ENCODE measurements around the gene TOM1L2. TPM values are rescaled to one million over a fixed set of nuclear protein-coding genes. Genes with fewer than 3 reads are reported as not detected.

The TOM1L2 gene
- total RNA-seq, 1 experiment from 2014 or later: 24.1 TPM

DNA sequence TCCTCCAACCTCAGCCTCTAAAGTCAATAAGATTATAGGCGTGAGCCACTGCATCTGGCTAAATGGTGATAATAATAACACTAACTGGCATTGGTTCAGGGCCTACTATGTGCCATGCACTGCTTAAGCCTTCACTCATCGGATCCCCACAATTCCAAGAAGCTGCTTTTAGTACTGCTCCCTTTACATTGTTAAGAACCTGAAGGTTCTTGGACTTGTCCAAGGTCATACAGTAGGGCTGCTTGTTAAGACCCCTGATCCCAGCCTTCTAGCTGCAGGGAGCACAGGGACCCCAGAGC is 142.0 kb downstream of the TOM1L2 start:
- H3K36me3 ChIP-seq (ENCODE audit: control insufficient read depth in 1 of 2, insufficient read depth in 2 of 2, low read length in 2 of 2): peaks cover 3 to 35% of the 10 kb centered on the region in 2 experiments; a peak in 2 of 4 replicates
- peaks cover 66 to 87% of the 10 kb centered on the region in 2 experiments for H3K4me1 ChIP-seq (ENCODE audit: control insufficient read depth in 1 of 2, insufficient read depth in 2 of 2, low read length in 2 of 2)
- peak overlapping the region; percentile 48; the same call in 1 of the 2 replicates for H3K27ac ChIP-seq (ENCODE audit: low read depth, low read length)
- RAD21 ChIA-PET (ENCODE audit: low non-redundant PET in 1 of 2, low total read pairs in 2 of 2, uncharacterized antibody in 2 of 2, unreplicated experiment in 2 of 2): no interaction called here
- no peak for ATAC-seq
- no peak for TF ChIP-seq SP1 (IDR thresholded peaks at IDR 0.05; ENCODE audit: low read depth)
- POLR2A ChIA-PET: no interaction called here
- no peak for DNase-seq (ENCODE audit: low read depth, low spot score)
- H3K9me3 ChIP-seq (ENCODE audit: control insufficient read depth in 1 of 2, insufficient read depth in 1 of 2, low read depth in 1 of 2, low read length in 2 of 2): no peaks in the 10 kb centered on the region
- no peaks in the 10 kb centered on the region for H3K27me3 ChIP-seq (ENCODE audit: insufficient read depth, low read length)
- CTCF ChIA-PET: no interaction called here
- intact Hi-C loops (cut with micrococcal nuclease): loop anchor here (10.0 kb wide), 1 partner anchor 145 kb away; the partner anchor contains the start of gene RAI1
- no peak overlapping the region for H3K4me2 ChIP-seq (ENCODE audit: low read length)
- H3K79me2 ChIP-seq (ENCODE audit: insufficient read depth, low read length): peaks cover 97% of the 10 kb centered on the region
- H3K9ac ChIP-seq (ENCODE audit: low read length): no peak overlapping the region
- BruUV-seq (replicated peaks): no TSS peak
- no peaks in the 10 kb centered on the region for H3K9me2 ChIP-seq (ENCODE audit: insufficient read depth)
- H2AFZ ChIP-seq (ENCODE audit: low read depth, low read length, poor library complexity, severe bottlenecking): no peak overlapping the region
- no peaks in the 10 kb centered on the region for H4K20me1 ChIP-seq (ENCODE audit: insufficient read depth)
- H3K4me3 ChIP-seq (replicated peaks in 1 of 2; ENCODE audit: low read depth in 1 of 2, low read length in 2 of 2): no peak overlapping the region

DNA sequence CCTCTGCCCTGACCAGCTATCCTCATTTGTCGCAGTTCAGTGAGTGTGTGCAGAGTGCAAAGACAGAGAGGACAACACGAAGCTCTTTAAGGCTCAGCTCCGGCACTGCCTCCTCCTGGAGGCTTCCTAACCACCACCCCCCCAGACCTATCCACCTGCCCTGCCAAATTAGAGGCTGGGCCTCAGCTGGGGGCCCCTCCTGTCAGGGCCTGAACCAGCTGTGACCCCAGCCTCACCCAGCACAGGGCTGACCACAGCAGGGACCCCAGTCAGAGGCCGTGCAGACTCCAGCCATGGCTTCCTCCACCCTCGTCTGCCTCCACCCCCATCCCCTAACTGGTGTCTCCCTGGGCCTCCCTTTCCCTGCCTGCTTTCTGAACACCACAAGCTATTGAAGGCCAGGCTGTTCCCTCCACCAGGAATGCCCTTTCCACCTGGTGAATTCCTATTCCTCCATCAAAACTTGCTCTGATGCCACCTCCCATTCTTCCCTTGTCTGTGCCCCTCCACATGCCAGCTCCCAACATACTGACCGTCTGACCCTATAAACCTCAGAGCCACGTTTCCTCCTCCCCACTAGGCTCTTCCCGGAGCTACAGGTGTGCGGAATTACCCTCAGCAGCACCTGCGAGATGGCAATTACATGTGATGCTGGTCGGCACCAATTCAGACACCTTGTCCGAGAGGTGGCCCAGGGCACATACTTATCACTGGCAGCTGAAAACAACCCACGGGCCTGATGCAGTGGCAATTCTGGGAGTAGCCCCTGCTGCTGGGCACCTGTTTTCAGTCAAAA is 144.2 kb downstream of the TOM1L2 start:
- Histone ChIP-seq H3K4me1 (ENCODE audit: control insufficient read depth in 1 of 2, insufficient read depth in 2 of 2, low read length in 2 of 2) (peaks cover 67 to 90% of the 10 kb centered on the region in 2 experiments), H3K4me3 (replicated peaks in 1 of 2; ENCODE audit: low read depth in 1 of 2, low read length in 2 of 2) (no peak overlapping the region), H3K36me3 (ENCODE audit: control insufficient read depth in 1 of 2, insufficient read depth in 2 of 2, low read length in 2 of 2) (peaks cover 3 to 19% of the 10 kb centered on the region in 2 experiments; a peak in 2 of 4 replicates), H3K9me3 (ENCODE audit: control insufficient read depth in 1 of 2, insufficient read depth in 1 of 2, low read depth in 1 of 2, low read length in 2 of 2) (no peaks in the 10 kb centered on the region), H3K9me2 (ENCODE audit: insufficient read depth) (no peaks in the 10 kb centered on the region), H2AFZ (ENCODE audit: low read depth, low read length, poor library complexity, severe bottlenecking) (no peak overlapping the region), H4K20me1 (ENCODE audit: insufficient read depth) (no peaks in the 10 kb centered on the region), H3K27me3 (ENCODE audit: insufficient read depth, low read length) (no peaks in the 10 kb centered on the region), H3K79me2 (ENCODE audit: insufficient read depth, low read length) (peaks cover 96% of the 10 kb centered on the region), H3K4me2 (ENCODE audit: low read length) (no peak overlapping the region), H3K9ac (ENCODE audit: low read length) (no peak overlapping the region; the same call in 1 of the 2 replicates), H3K27ac (ENCODE audit: low read depth, low read length) (peak overlapping the region; percentile 98)
- CTCF ChIA-PET: interaction anchor here (1.3 to 2.0 kb wide), 2 partner anchors 8 to 10 kb away, joined by 4 to 7 read pairs; partner anchors contain the start of gene SREBF1
- no TSS peak for BruUV-seq (replicated peaks)
- RAD21 ChIA-PET (ENCODE audit: low non-redundant PET in 1 of 2, low total read pairs in 2 of 2, uncharacterized antibody in 2 of 2, unreplicated experiment in 2 of 2): no interaction called here
- TF ChIP-seq YY1 (IDR thresholded peaks at IDR 0.05; ENCODE audit: extremely low read depth, insufficient replicate concordance, low read depth, low read length) (no peak), ZFX (IDR thresholded peaks at IDR 0.05) (0 out of 2 replicates have a peak, but pooled peaks have one; percentile 2), POLR2AphosphoS5 (IDR thresholded peaks at IDR 0.05; ENCODE audit: low read depth, low read length) (peak; percentile 21; the same call in 1 of the 2 replicates), ZNF274 (IDR thresholded peaks at IDR 0.05; ENCODE audit: low read depth, low read length) (no peak)
- TF ChIP-seq, protein P1, sequence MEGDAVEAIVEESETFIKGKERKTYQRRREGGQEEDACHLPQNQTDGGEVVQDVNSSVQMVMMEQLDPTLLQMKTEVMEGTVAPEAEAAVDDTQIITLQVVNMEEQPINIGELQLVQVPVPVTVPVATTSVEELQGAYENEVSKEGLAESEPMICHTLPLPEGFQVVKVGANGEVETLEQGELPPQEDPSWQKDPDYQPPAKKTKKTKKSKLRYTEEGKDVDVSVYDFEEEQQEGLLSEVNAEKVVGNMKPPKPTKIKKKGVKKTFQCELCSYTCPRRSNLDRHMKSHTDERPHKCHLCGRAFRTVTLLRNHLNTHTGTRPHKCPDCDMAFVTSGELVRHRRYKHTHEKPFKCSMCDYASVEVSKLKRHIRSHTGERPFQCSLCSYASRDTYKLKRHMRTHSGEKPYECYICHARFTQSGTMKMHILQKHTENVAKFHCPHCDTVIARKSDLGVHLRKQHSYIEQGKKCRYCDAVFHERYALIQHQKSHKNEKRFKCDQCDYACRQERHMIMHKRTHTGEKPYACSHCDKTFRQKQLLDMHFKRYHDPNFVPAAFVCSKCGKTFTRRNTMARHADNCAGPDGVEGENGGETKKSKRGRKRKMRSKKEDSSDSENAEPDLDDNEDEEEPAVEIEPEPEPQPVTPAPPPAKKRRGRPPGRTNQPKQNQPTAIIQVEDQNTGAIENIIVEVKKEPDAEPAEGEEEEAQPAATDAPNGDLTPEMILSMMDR (IDR thresholded peaks at IDR 0.05 in 2 of 3, conservative IDR thresholded peaks at IDR 0.05 in 1 of 3; ENCODE audit: borderline replicate concordance in 1 of 3, insufficient read depth in 1 of 3, low read depth in 2 of 3, low read length in 2 of 3): 0 out of 6 replicates have a peak, but pooled peaks of 1 of the 3 experiments have one; percentile 29
- intact Hi-C loops (cut with micrococcal nuclease): no loop called here
- ATAC-seq (no peak), DNase-seq (ENCODE audit: low read depth, low spot score) (no peak)
- POLR2A ChIA-PET: interaction anchor here (1.4 to 6.1 kb wide), 2 partner anchors 10 to 12 kb away, joined by 4 to 112 read pairs; partner anchors contain the start of gene SREBF1
